GM19455 (cell line): ENCODE data around the gene SCO2.

Experiments
- ATAC-seq: cut with Tn5 transposase; IDR thresholded peaks from one replicate; pipeline ENCODE4 v1.9.1; 2021; ENCODE audit not compliant: unreplicated experiment

The SCO2 gene

GRCh38 chr22:50503475-50504145 lies 21.8 kb downstream of the SCO2 start:
- no peak for ATAC-seq

- no peak for ATAC-seq
These were observed 22.5 kb downstream of the SCO2 start for GRCh38 chr22:50502628-50503474.

GRCh38 chr22:50502096-50502495 lies 23.3 kb downstream of the SCO2 start:
- ATAC-seq, result no peak

GRCh38 chr22:50500452-50500851 lies 24.9 kb downstream of the SCO2 start:
- no peak for ATAC-seq

GRCh38 chr22:50498322-50498890 lies 27.0 kb downstream of the SCO2 start:
- no peak for ATAC-seq

GRCh38 chr22:50497093-50497492 lies 28.3 kb downstream of the SCO2 start:
- no peak for ATAC-seq

GRCh38 chr22:50490531-50491308 lies 34.7 kb downstream of the SCO2 start:
- no peak for ATAC-seq

GRCh38 chr22:50489363-50490243 lies 35.8 kb downstream of the SCO2 start:
- no peak for ATAC-seq

- ATAC-seq, result no peak
These were observed 36.5 kb downstream of the SCO2 start for GRCh38 chr22:50488886-50489285.

- ATAC-seq, result no peak
These were observed 37.3 kb downstream of the SCO2 start for GRCh38 chr22:50488006-50488677.

- no peak for ATAC-seq
These were observed 38.0 kb downstream of the SCO2 start for GRCh38 chr22:50487290-50488005.

- ATAC-seq, result no peak
These were observed 38.7 kb downstream of the SCO2 start, which contains the start of gene MIOX for GRCh38 chr22:50486561-50487289. MIOX (plus strand) TSS chr22:50486859; CDS start chr22:50486898, 39 bp downstream.

GRCh38 chr22:50485221-50486131 lies 39.9 kb downstream of the SCO2 start:
- no peak for ATAC-seq

- ATAC-seq, result no peak
These were observed 41.2 kb downstream of the SCO2 start for GRCh38 chr22:50483977-50484853.

- no peak for ATAC-seq
These were observed 41.8 kb downstream of the SCO2 start for GRCh38 chr22:50483556-50483955.

- no peak for ATAC-seq
These were observed 42.3 kb downstream of the SCO2 start for GRCh38 chr22:50483106-50483505.
